Gastroesophageal sphincter (tissue), 4 donors: ENCODE data around the gene HCAR2. TPM values are rescaled to one million over a fixed set of nuclear protein-coding genes. Genes with fewer than 3 reads are reported as not detected.
"Not testable (repeated sequence)": the region's sequence is repeated elsewhere in the genome, so short reads cannot be mapped to it uniquely, and the experiment has no call there.

Experiments used
- ATAC-seq: fragments of 150-250 bp; one replicate; pipeline ENCODE4 v1.9.1; 2016; ENCODE audit warnings: mild to moderate bottlenecking, moderate library complexity
- H3K27ac ChIP-seq, 4 donors: fragments of 200-600 bp; sonication (generic) in 3 of 4; 1 replicate in 3 of 4; 2 replicates in 1 of 4; pipeline ENCODE4 v1.5.1; 2016 to 2019
- H3K27me3 ChIP-seq: fragments of 200-600 bp; sonication (generic); one replicate; pipeline ENCODE4 v1.5.1; 2019
- H3K36me3 ChIP-seq, 2 donors: fragments of 200-600 bp; sonication (generic); one replicate each; pipeline ENCODE4 v1.5.1; 2019; ENCODE audit warnings: control low read depth in 1 of 2
- H3K4me1 ChIP-seq, 3 donors: fragments of 200-600 bp; sonication (generic); 1 replicate in 2 of 3; 2 replicates in 1 of 3; pipeline ENCODE4 v1.5.1; 2016 to 2019; ENCODE audit warnings: control low read depth in 2 of 3
- H3K4me3 ChIP-seq, 2 donors: fragments of 200-600 bp; sonication (generic); one replicate each; pipeline ENCODE4 v1.5.1; 2019; ENCODE audit warnings: mild to moderate bottlenecking in 1 of 2, moderate library complexity in 1 of 2
- H3K9me3 ChIP-seq, 3 donors: fragments of 200-600 bp; sonication (generic); one replicate each; pipeline ENCODE4 v1.5.1; 2017 to 2019; ENCODE audit warnings: control low read depth in 2 of 3
- EP300 ChIP-seq: sonication (generic); formaldehyde crosslinking; IDR thresholded peaks from one replicate; pipeline ENCODE4 v1.6.1; 2017; ENCODE audit warnings: antibody characterized with exemption, mild to moderate bottlenecking
- POLR2A ChIP-seq, 2 donors: fragments of 450-650 bp; IDR thresholded peaks; one replicate each; pipeline ENCODE4 v1.6.1; 2017; ENCODE audit warnings: antibody characterized with exemption in 2 of 2, mild to moderate bottlenecking in 2 of 2, moderate library complexity in 1 of 2
- POLR2AphosphoS5 ChIP-seq: sonication (generic); formaldehyde crosslinking; IDR thresholded peaks from one replicate; pipeline ENCODE4 v1.6.1; 2017; ENCODE audit warnings: antibody characterized with exemption
- WGBS, 2 donors: methylation state at CpG; one replicate each; pipeline ENCODE4 v1.1.5; 2018; ENCODE audit warnings: low coverage in 1 of 2; 5-methylcytosine and 5-hydroxymethylcytosine counted together
- small RNA-seq, 4 donors: library from RNA; depleted of rRNA; stranded (forward); fragments of <200 nt; gene quantifications; one replicate each; pipeline ENCODE3, GENCODE V24; 2016
- total RNA-seq, 4 donors: library from RNA; depleted of rRNA; stranded (reverse); fragments of >200 nt; gene quantifications; one replicate each; pipeline ENCODE4 v1.1.0, GENCODE V29; 2016
- TF ChIP-seq, protein P1 (sequence below), 4 experiments: fragments of 200-600 bp in 2 of 4; fragments of 450-650 bp in 2 of 4; sonication (generic) in 1 of 4; IDR thresholded peaks; one replicate each; pipeline ENCODE4 v1.5.1; 2017 to 2019; ENCODE audit warnings: antibody characterized with exemption in 4 of 4, mild to moderate bottlenecking in 2 of 4, moderate library complexity in 2 of 4

HCAR2 gene
- total RNA-seq, 4 donors from 2014 or later, result 0.54 to 3.4 TPM; not detected in 2

DNA sequence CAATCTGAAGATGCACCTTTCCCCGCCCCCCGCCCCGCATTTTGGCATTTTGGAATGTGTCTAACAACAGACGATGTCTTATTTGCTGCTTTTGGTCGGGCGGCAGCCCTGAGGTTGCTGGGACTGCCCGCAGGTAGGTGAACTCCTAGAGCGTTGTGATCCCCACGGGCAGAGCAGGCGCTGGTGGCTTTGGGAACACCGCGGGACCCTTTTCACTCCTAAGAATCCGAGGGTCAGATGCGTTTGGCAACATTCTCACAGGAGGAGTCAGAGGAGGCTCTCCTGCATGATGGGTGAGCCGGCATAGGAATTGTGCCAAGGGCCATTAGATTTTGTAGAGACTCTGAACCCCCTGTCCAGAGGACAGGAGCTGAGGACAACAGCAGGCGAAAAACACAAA lies 41.9 kb downstream of the HCAR2 start:
- ATAC-seq, result no peak
- Histone ChIP-seq H3K27ac (no peak overlapping the region), H3K4me3 (no peak overlapping the region), H3K36me3 (no peaks in the 10 kb centered on the region), H3K27me3 (no peaks in the 10 kb centered on the region), H3K9me3 (no peaks in the 10 kb centered on the region), H3K4me1 (no peaks in the 10 kb centered on the region)
- TF ChIP-seq POLR2A (IDR thresholded peaks at IDR 0.05), result no peak
- no peak for TF ChIP-seq EP300
- no peak for TF ChIP-seq POLR2AphosphoS5
- TF ChIP-seq, protein P1, sequence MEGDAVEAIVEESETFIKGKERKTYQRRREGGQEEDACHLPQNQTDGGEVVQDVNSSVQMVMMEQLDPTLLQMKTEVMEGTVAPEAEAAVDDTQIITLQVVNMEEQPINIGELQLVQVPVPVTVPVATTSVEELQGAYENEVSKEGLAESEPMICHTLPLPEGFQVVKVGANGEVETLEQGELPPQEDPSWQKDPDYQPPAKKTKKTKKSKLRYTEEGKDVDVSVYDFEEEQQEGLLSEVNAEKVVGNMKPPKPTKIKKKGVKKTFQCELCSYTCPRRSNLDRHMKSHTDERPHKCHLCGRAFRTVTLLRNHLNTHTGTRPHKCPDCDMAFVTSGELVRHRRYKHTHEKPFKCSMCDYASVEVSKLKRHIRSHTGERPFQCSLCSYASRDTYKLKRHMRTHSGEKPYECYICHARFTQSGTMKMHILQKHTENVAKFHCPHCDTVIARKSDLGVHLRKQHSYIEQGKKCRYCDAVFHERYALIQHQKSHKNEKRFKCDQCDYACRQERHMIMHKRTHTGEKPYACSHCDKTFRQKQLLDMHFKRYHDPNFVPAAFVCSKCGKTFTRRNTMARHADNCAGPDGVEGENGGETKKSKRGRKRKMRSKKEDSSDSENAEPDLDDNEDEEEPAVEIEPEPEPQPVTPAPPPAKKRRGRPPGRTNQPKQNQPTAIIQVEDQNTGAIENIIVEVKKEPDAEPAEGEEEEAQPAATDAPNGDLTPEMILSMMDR (IDR thresholded peaks at IDR 0.05), result no peak
- WGBS, 2 donors, result 67 to 89% methylated on average over 5 to 10 of the region's 16 CpGs

DNA sequence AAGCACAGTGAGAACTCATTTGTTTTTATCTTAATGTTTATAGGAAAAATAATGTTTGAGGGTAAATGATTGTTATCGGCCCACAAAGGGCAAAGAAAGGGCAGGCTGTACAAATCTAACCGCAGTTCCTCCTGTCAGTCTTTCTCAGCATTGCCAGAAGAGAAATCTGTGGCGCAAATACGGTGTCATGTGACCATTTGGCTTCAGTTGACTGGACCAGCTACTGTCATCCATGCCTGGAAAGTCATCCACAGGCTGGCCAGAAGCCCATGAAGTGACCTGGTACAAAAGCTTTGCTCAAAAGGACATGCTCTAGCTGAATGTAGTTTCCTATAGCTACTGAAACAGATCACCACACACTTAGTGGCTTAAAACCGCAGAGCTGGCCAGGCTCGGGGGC lies 43.6 kb downstream of the HCAR2 start:
- H3K4me1 ChIP-seq, result no peaks in the 10 kb centered on the region
- H3K36me3 ChIP-seq, result no peaks in the 10 kb centered on the region
- TF ChIP-seq EP300, result no peak
- TF ChIP-seq POLR2A (IDR thresholded peaks at IDR 0.05), result no peak
- TF ChIP-seq POLR2AphosphoS5, result no peak
- TF ChIP-seq, protein P1 (IDR thresholded peaks at IDR 0.05), result no peak
- ATAC-seq, result no peak
- no peak overlapping the region for H3K4me3 ChIP-seq
- H3K27ac ChIP-seq, result no peak overlapping the region
- H3K9me3 ChIP-seq, result no peaks in the 10 kb centered on the region
- WGBS, 2 donors, result 72 to 100% methylated on average over 4 to 6 of the region's 6 CpGs
- no peaks in the 10 kb centered on the region for H3K27me3 ChIP-seq

DNA sequence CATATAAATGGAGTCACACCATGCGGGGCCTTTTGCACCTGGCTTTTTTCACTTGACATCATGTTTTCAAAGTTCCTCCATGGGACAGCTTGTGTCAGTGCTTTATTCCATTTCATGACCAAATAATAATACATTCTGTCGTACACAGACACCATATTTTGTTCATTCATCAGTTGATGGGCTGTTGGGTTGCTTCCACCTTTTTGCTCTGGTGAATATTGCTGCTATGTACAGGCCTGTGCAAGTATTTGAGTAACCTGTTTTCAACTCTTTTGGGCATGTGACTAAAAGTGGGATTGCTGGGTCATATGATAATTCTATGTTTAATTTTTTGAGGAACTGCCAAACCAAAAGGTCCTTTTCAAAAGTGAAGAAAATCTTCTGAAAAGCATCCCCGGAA lies 46.9 kb downstream of the HCAR2 start:
- 68 to 71% methylated on average over 2 to 3 of the region's 3 CpGs for WGBS, 2 donors
- H3K9me3 ChIP-seq, result no peaks in the 10 kb centered on the region
- TF ChIP-seq, protein P1 (IDR thresholded peaks at IDR 0.05), result no peak
- TF ChIP-seq POLR2AphosphoS5 (no peak), EP300 (no peak), POLR2A (IDR thresholded peaks at IDR 0.05) (no peak)
- ATAC-seq, result no peak
- H3K4me3 ChIP-seq, result no peak overlapping the region
- no peaks in the 10 kb centered on the region for H3K4me1 ChIP-seq
- H3K27ac ChIP-seq, result no peak overlapping the region
- no peaks in the 10 kb centered on the region for H3K36me3 ChIP-seq
- no peaks in the 10 kb centered on the region for H3K27me3 ChIP-seq

DNA sequence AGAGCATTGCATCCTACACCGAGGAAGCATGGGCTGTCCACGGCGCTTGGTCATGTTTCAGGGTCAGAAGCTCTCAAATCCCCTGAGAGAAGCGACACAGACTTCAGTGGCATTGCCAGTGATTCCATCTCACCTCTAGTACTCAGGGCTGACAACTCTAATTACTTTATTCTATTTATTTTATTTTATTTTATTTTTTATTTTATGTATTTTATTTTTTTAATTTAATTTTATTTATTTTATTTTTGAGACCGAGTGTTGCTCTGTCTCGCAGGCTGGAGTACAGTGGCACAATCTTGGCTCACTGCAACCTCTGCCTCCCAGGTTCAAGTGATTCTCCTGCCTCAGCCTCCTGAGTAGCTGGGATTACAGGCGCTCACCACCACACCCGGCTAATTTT lies 49.9 kb downstream of the HCAR2 start:
- H3K4me3 ChIP-seq, ATAC-seq, H3K27ac ChIP-seq, H3K27me3 ChIP-seq, H3K36me3 ChIP-seq, H3K4me1 ChIP-seq, H3K9me3 ChIP-seq: not testable (repeated sequence)
- 90 to 94% methylated on average over 5 of the region's 8 CpGs for WGBS, 2 donors

DNA sequence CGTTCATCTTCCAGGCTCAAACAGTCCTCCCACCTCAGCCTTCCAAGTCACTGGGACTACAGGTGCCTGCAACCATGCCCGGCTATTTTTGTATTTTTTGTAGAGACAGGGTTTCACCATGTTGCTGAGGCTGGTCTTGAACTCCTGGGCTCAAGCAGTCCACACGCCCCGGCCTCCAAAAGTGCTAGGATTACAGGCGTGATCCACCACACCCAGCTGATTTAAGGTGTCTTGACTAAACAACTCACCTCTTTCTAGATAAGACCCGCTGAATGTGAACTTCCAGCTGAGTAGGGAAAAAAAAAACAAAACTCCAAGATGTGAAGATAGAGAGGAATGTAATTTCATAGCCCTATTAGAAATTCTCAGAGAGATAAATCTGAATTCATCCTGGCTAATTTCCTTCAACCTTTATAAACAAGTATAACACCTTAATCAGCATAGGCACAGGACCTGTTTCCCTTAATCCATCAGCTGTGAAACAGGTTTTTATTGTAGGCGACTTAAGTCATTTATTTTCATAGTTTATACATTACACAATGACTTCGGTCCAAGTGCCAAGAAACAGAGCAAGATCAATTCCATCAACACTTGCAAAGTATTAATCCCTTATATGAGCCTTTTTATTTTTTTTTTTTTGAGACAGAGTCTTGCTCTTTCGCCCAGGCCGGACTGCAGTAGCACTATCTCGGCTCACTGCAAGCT lies 51.5 kb downstream of the HCAR2 start:
- Histone ChIP-seq H3K9me3 (no peaks in the 10 kb centered on the region), H3K27me3 (no peaks in the 10 kb centered on the region), H3K4me1 (no peaks in the 10 kb centered on the region), H3K4me3 (no peak overlapping the region), H3K36me3 (no peaks in the 10 kb centered on the region), H3K27ac (no peak overlapping the region)
- TF ChIP-seq, protein P1 (IDR thresholded peaks at IDR 0.05), result no peak
- TF ChIP-seq POLR2AphosphoS5 (no peak), POLR2A (IDR thresholded peaks at IDR 0.05) (no peak), EP300 (no peak)
- no peak for ATAC-seq
- WGBS, 2 donors, result 48 to 54% methylated on average over 5 to 6 of the region's 11 CpGs

Small RNA genes within 50 kb of the gene (small RNA-seq; reads per million reads assigned to genes)
- gene AC026333.2, result 0 reads per million in 4 donors

Other genes starting within 250 kb of the HCAR2 start
- gene ZCCHC8, start 202.4 kb downstream of the HCAR2 start, total RNA-seq, result 10 to 100 TPM; 14.1 to 26.0 (median 20.2) TPM
- 100 to 1,000 TPM in 1 of 4 donors, 10 to 100 TPM in 3; 37.4 to 102 (median 72.0) TPM for gene RSRC2, start 176.4 kb downstream of the HCAR2 start, total RNA-seq
- gene KNTC1, start 176.1 kb downstream of the HCAR2 start, total RNA-seq, result 10 to 100 TPM in 2 of 4 donors, 1 to 10 TPM in 2; 3.5 to 15.9 (median 10.4) TPM
- gene HCAR3, start 13.5 kb upstream of the HCAR2 start, total RNA-seq, result not detected
- gene HCAR1, start 27.5 kb upstream of the HCAR2 start, total RNA-seq, result under 1 TPM in 3 of 4 donors, not detected in 1; 0.08 to 0.27 (median 0.16) TPM
- gene DENR, start 49.5 kb upstream of the HCAR2 start, total RNA-seq, result 10 to 100 TPM; 22.9 to 31.5 (median 23.9) TPM
- 1 to 10 TPM in 1 of 4 donors, under 1 TPM in 3; 0.23 to 1.2 (median 0.61) TPM for gene CCDC62, start 71.2 kb upstream of the HCAR2 start, total RNA-seq
- gene HIP1R, start 132.1 kb upstream of the HCAR2 start, total RNA-seq, result 10 to 100 TPM; 10.2 to 32.5 (median 23.9) TPM
- 10 to 100 TPM; 23.4 to 47.4 (median 29.3) TPM for gene VPS37B, start 192.8 kb upstream of the HCAR2 start, total RNA-seq